Ovary (tissue), 9 donors: Measurements from ENCODE around the gene MRPL41. TPM values are rescaled to one million over a fixed set of nuclear protein-coding genes. Genes with fewer than 3 reads are reported as not detected.

Experiments
- DNase-seq, 5 donors: peaks; one replicate each; pipeline ENCODE4 v3.0.0-alpha.2; 2019 to 2020
- H3K27ac ChIP-seq, 2 donors: fragments of 200-600 bp; one replicate each; pipeline versions ENCODE4 v1.5.1 to v1.8.0; 2019 to 2022
- H3K27me3 ChIP-seq: fragments of 200-600 bp; one replicate; pipeline ENCODE4 v1.8.0; 2022
- H3K36me3 ChIP-seq: fragments of 200-600 bp; sonication (generic); one replicate; pipeline ENCODE4 v1.5.1; 2019
- H3K4me1 ChIP-seq: one replicate; pipeline ENCODE4 v1.8.1; 2013; ENCODE audit warnings: mild to moderate bottlenecking, moderate library complexity; ENCODE audit not compliant: insufficient read depth
- H3K4me3 ChIP-seq: fragments of 200-600 bp; sonication (generic); one replicate; pipeline ENCODE4 v1.5.1; 2017
- H3K9me3 ChIP-seq, 2 donors: fragments of 200-600 bp in 1 of 2; sonication (generic) in 1 of 2; one replicate each; pipeline versions ENCODE4 v1.5.1 to v1.8.1; 2013 to 2019; ENCODE audit warnings: mild to moderate bottlenecking in 1 of 2, moderate library complexity in 1 of 2
- CTCF ChIP-seq, 3 donors: fragments of 450-650 bp in 2 of 3; fragments of 200-600 bp in 1 of 3; IDR thresholded peaks; one replicate each; pipeline versions ENCODE4 v1.5.1 to v1.8.0; 2016 to 2022; ENCODE audit warnings: antibody characterized with exemption in 3 of 3, mild to moderate bottlenecking in 1 of 3
- EP300 ChIP-seq: sonication (generic); formaldehyde crosslinking; IDR thresholded peaks from one replicate; pipeline ENCODE4 v1.6.1; 2017; ENCODE audit warnings: antibody characterized with exemption
- POLR2A ChIP-seq: fragments of 450-650 bp; IDR thresholded peaks from one replicate; pipeline ENCODE4 v1.6.1; 2017; ENCODE audit warnings: antibody characterized with exemption, mild to moderate bottlenecking, moderate library complexity
- WGBS, 3 donors: extraction: QIAGEN DNeasy Blood & Tissue Kit in 1 of 3; methylation state at CpG; one replicate each; pipeline versions ENCODE4 v1.1.5 to v1.1.7; 2013 to 2017; 5-methylcytosine and 5-hydroxymethylcytosine counted together
- intact Hi-C, 4 donors: fragments of 100-400 bp; cut with DNase I; formaldehyde crosslinking; loops; one replicate each; pipeline versions ENCODE4 v1.11.0 to v1.15.1; 2022 to 2023
- polyA plus RNA-seq, 2 donors: library from polyadenylated mRNA; stranded (reverse); fragments of 200-250 nt in 1 of 2; fragments of 350-450 nt in 1 of 2; fragmentation: Illumina TruSeq in 1 of 2; extraction: RNeasy Lipid Tissue Mini Kit (QIAGEN cat#74804) in 1 of 2; gene quantifications; one replicate each; pipeline ENCODE4 v1.2.3, GENCODE V29; 2013 to 2014
- total RNA-seq, 7 donors: library from RNA; depleted of rRNA in 2 of 7; stranded (reverse); fragments of >200 nt in 2 of 7; fragmentation: NEBNext Ultra II Directional in 3 of 7; extraction: Animal tissue kit (Norgen Biotek cat#: 25700) in 3 of 7; gene quantifications; one replicate each; pipeline versions ENCODE4 v1.1.0 to v1.2.4, GENCODE V29; 2016 to 2023
- donor health status: DM: no; HTN: no; CAD: no; lungs with moderate emphysema.
- donor health status: DM: no; HTN: no; CAD: no.
- donor health status: Bipolar disorder and iron deficiency.
- donor health status: DM: yes; HTN: yes; CAD: no.
- donor health status: DM: no; HTN: no; CAD: no.
- donor health status: DM: yes; HTN: yes; CAD: no.

Gene MRPL41
- total and polyA plus RNA-seq, 9 donors, result 1.0 to 61.9 (median 48.3) TPM

- Histone ChIP-seq H3K36me3 (no peaks in the 10 kb centered on the region), H3K27ac (no peak overlapping the region), H3K4me1 (no peaks in the 10 kb centered on the region), H3K9me3 (no peaks in the 10 kb centered on the region), H3K4me3 (no peak overlapping the region), H3K27me3 (no peaks in the 10 kb centered on the region)
- WGBS, 3 donors, result 66 to 80% (median 70%) methylated on average over 8 of the region's 8 CpGs
- intact Hi-C loops, result no loop called here
- TF ChIP-seq CTCF (IDR thresholded peaks at IDR 0.05) (no peak), POLR2A (no peak), EP300 (no peak)
- no peak for DNase-seq
These were observed 47.3 kb downstream of the MRPL41 start for GRCh38 chr9:137598943-137599342.

Other genes with a start within 250 kb of the MRPL41 start
- 10 to 100 TPM in 1 of 7 donors, 1 to 10 TPM in 6; 1.3 to 13.8 (median 4.6) TPM for gene NRARP, start 249.6 kb upstream of the MRPL41 start, total RNA-seq
- 1 to 10 TPM; 2.6 to 3.4 TPM for gene NRARP, start 249.6 kb upstream of the MRPL41 start, polyA plus RNA-seq
- 10 to 100 TPM; 19.5 to 30.6 (median 26.2) TPM for gene EXD3, start 128.7 kb upstream of the MRPL41 start, total RNA-seq
- 10 to 100 TPM in 1 of 2 donors, 1 to 10 TPM in 1; 1.0 to 19.4 TPM for gene EXD3, start 128.7 kb upstream of the MRPL41 start, polyA plus RNA-seq
- gene NOXA1, start 128.5 kb upstream of the MRPL41 start, total RNA-seq, result 10 to 100 TPM in 5 of 7 donors, 1 to 10 TPM in 2; 8.5 to 18.5 (median 13.8) TPM
- gene NOXA1, start 128.5 kb upstream of the MRPL41 start, polyA plus RNA-seq, result 1 to 10 TPM in 1 of 2 donors, not detected in 1; 7.1 TPM
- gene ENTPD8, start 110.5 kb upstream of the MRPL41 start, total RNA-seq, result under 1 TPM in 5 of 7 donors, not detected in 2; 0.10 to 0.57 (median 0.24) TPM
- under 1 TPM in 1 of 2 donors, not detected in 1; 0.11 TPM for gene ENTPD8, start 110.5 kb upstream of the MRPL41 start, polyA plus RNA-seq
- gene NSMF, start 92.5 kb upstream of the MRPL41 start, total RNA-seq, result 10 to 100 TPM; 22.9 to 50.3 (median 35.4) TPM
- gene NSMF, start 92.5 kb upstream of the MRPL41 start, polyA plus RNA-seq, result 10 to 100 TPM; 24.0 to 29.5 TPM
- gene PNPLA7, start 1.5 kb upstream of the MRPL41 start, total RNA-seq, result 10 to 100 TPM in 5 of 7 donors, 1 to 10 TPM in 2; 4.5 to 29.3 (median 13.0) TPM
- 10 to 100 TPM in 1 of 2 donors, 1 to 10 TPM in 1; 2.2 to 19.9 TPM for gene PNPLA7, start 1.5 kb upstream of the MRPL41 start, polyA plus RNA-seq
- 10 to 100 TPM; 29.7 to 37.7 (median 33.0) TPM for gene DPH7, start 27.0 kb downstream of the MRPL41 start, total RNA-seq
- 10 to 100 TPM; 15.4 to 38.2 TPM for gene DPH7, start 27.0 kb downstream of the MRPL41 start, polyA plus RNA-seq
- gene ZMYND19, start 38.6 kb downstream of the MRPL41 start, total RNA-seq, result 10 to 100 TPM; 10.3 to 22.9 (median 16.5) TPM
- 10 to 100 TPM in 1 of 2 donors, 1 to 10 TPM in 1; 5.1 to 13.6 TPM for gene ZMYND19, start 38.6 kb downstream of the MRPL41 start, polyA plus RNA-seq
- 10 to 100 TPM; 11.1 to 46.2 (median 13.8) TPM for gene ARRDC1, start 53.8 kb downstream of the MRPL41 start, total RNA-seq
- gene ARRDC1, start 53.8 kb downstream of the MRPL41 start, polyA plus RNA-seq, result 10 to 100 TPM in 1 of 2 donors, 1 to 10 TPM in 1; 5.2 to 20.6 TPM
- 10 to 100 TPM; 44.9 to 98.5 (median 78.6) TPM for gene EHMT1, start 67.1 kb downstream of the MRPL41 start, total RNA-seq
- gene EHMT1, start 67.1 kb downstream of the MRPL41 start, polyA plus RNA-seq, result 10 to 100 TPM; 40.8 to 44.7 TPM